DOHH2 (cell line): ENCODE results near the gene CTNNBIP1.

Experiments
- CTCF ChIP-seq: fragments of 200-600 bp; sonication (generic); IDR thresholded peaks from one replicate; pipeline ENCODE4 v1.5.1; 2014; ENCODE audit warnings: antibody characterized with exemption, mild to moderate bottlenecking, low read depth, low read length; ENCODE audit not compliant: poor library complexity, severe bottlenecking
- EZH2phosphoT487 ChIP-seq: fragments of 200-600 bp; sonication (generic); IDR thresholded peaks from 2 replicates; pipeline ENCODE4 v1.6.1; 2017; ENCODE audit warnings: borderline replicate concordance, mild to moderate bottlenecking, antibody characterized with exemption, low read length, moderate library complexity, mixed read lengths

- TF ChIP-seq CTCF (no peak), EZH2phosphoT487 (no peak)
Observed at GRCh38 chr1:9910423-9911178, 532 bp upstream of the CTNNBIP1 start.
